Gastroesophageal sphincter (tissue), 3 donors: Measurements from ENCODE around the gene ORC3.

Experiments used
- CTCF ChIP-seq, 4 experiments: fragments of 200-600 bp in 2 of 4; fragments of 450-650 bp in 2 of 4; sonication (generic) in 1 of 4; IDR thresholded peaks; one replicate each; pipeline ENCODE4 v1.5.1; 2017 to 2019; ENCODE audit warnings: antibody characterized with exemption in 4 of 4, mild to moderate bottlenecking in 2 of 4, moderate library complexity in 2 of 4
- EP300 ChIP-seq: sonication (generic); formaldehyde crosslinking; IDR thresholded peaks from one replicate; pipeline ENCODE4 v1.6.1; 2017; ENCODE audit warnings: antibody characterized with exemption, mild to moderate bottlenecking
- POLR2A ChIP-seq, 2 donors: fragments of 450-650 bp; IDR thresholded peaks; one replicate each; pipeline ENCODE4 v1.6.1; 2017; ENCODE audit warnings: antibody characterized with exemption in 2 of 2, mild to moderate bottlenecking in 2 of 2, moderate library complexity in 1 of 2
- POLR2AphosphoS5 ChIP-seq: sonication (generic); formaldehyde crosslinking; IDR thresholded peaks from one replicate; pipeline ENCODE4 v1.6.1; 2017; ENCODE audit warnings: antibody characterized with exemption

- TF ChIP-seq CTCF (IDR thresholded peaks at IDR 0.05) (no peak), EP300 (no peak), POLR2AphosphoS5 (no peak), POLR2A (IDR thresholded peaks at IDR 0.05) (no peak)
Measured at GRCh38 chr6:87544474-87544735, 45.5 kb upstream of the ORC3 start.
